AG09319 (cell line): ENCODE results near the gene CEP128.

ENCODE experiments used
- DNase-seq: peaks from one replicate; pipeline ENCODE4 v3.0.0-alpha.2; 2010; ENCODE audit warnings: low read depth; ENCODE audit errors: extremely low read depth
- CTCF ChIP-seq: IDR thresholded peaks from 2 replicates; pipeline ENCODE4 v1.5.1; 2011; ENCODE audit warnings: low read depth, mild to moderate bottlenecking, inconsistent platforms, low read length, moderate library complexity

Gene CEP128

GRCh38 chr14:80521456-80521855, 420.1 kb downstream of the CEP128 start:
- no peak for TF ChIP-seq CTCF
- DNase-seq, result no peak

- TF ChIP-seq CTCF, result no peak
- DNase-seq, result no peak
Measured at GRCh38 chr14:80519002-80519401, 422.5 kb downstream of the CEP128 start.

GRCh38 chr14:80518173-80518572, 423.4 kb downstream of the CEP128 start:
- TF ChIP-seq CTCF, result no peak
- DNase-seq, result no peak

- no peak for DNase-seq
- TF ChIP-seq CTCF, result no peak
Measured at GRCh38 chr14:80507292-80507869, 434.2 kb downstream of the CEP128 start.

- DNase-seq, result no peak
- TF ChIP-seq CTCF, result no peak
Measured at GRCh38 chr14:80504781-80505180, 436.8 kb downstream of the CEP128 start.

GRCh38 chr14:80498533-80498932, 443.0 kb downstream of the CEP128 start:
- DNase-seq, result no peak
- no peak for TF ChIP-seq CTCF

GRCh38 chr14:80496090-80496489, 445.4 kb downstream of the CEP128 start:
- TF ChIP-seq CTCF, result no peak
- DNase-seq, result no peak
